SU-DHL-6 (cell line): Measurements from ENCODE around the gene TOR2A.

ENCODE experiments used
- H2AFZ ChIP-seq: fragments of 200-600 bp; sonication (generic); 2 replicates; pipeline ENCODE4 v1.6.1; 2014; ENCODE audit warnings: low read depth, mild to moderate bottlenecking, moderate library complexity, mixed read lengths, antibody characterized with exemption, low read length; ENCODE audit not compliant: severe bottlenecking
- H3F3A ChIP-seq: fragments of 200-600 bp; shearing (Covaris generic); 2 replicates; pipeline ENCODE4 v1.6.0; 2016; ENCODE audit warnings: antibody characterized with exemption, mild to moderate bottlenecking; ENCODE audit not compliant: insufficient read depth
- H3K27ac ChIP-seq: fragments of 200-600 bp; sonication (generic); 2 replicates; pipeline ENCODE4 v1.5.1; 2016; ENCODE audit warnings: low read depth, mild to moderate bottlenecking, low read length, moderate library complexity, mixed read lengths
- H3K27me3 ChIP-seq: fragments of 200-600 bp; sonication (generic), shearing (Covaris generic); 2 replicates; pipeline ENCODE4 v1.6.0; 2014; ENCODE audit warnings: mild to moderate bottlenecking, low read length
- H3K36me3 ChIP-seq: fragments of 200-600 bp; sonication (generic); 2 replicates; pipeline ENCODE4 v1.6.1; 2014; ENCODE audit warnings: mild to moderate bottlenecking, low read length, mixed read lengths
- H3K4me2 ChIP-seq: fragments of 300-600, 200-600 bp; shearing (Covaris generic), sonication (generic); 2 replicates; pipeline ENCODE4 v1.6.0; 2014; ENCODE audit warnings: low read length, low read depth, mild to moderate bottlenecking; ENCODE audit not compliant: poor library complexity, severe bottlenecking
- H3K4me3 ChIP-seq: fragments of 200-600 bp; sonication (generic); 2 replicates; pipeline ENCODE4 v1.5.1; 2014; ENCODE audit warnings: antibody characterized with exemption, low read length, mild to moderate bottlenecking, mixed read lengths; ENCODE audit not compliant: insufficient read depth, poor library complexity, severe bottlenecking
- H3K79me2 ChIP-seq: fragments of 200-600 bp; sonication (generic); 2 replicates; pipeline ENCODE4 v1.6.1; 2014; ENCODE audit warnings: mild to moderate bottlenecking, low read length, moderate library complexity; ENCODE audit not compliant: insufficient read depth
- H3K9ac ChIP-seq: fragments of 200-600 bp; sonication (generic); 2 replicates; pipeline ENCODE4 v1.7.0; 2014; ENCODE audit warnings: mild to moderate bottlenecking, low read length
- H3K9me2 ChIP-seq: fragments of 200-600 bp; sonication (generic); replicated peaks from 2 replicates; pipeline ENCODE4 v1.6.1; 2014; ENCODE audit warnings: low read length; ENCODE audit not compliant: insufficient read depth
- H3K9me3 ChIP-seq: fragments of 200-600 bp; sonication (generic); 2 replicates; pipeline ENCODE4 v1.6.1; 2014; ENCODE audit warnings: low read length, mixed read lengths; ENCODE audit not compliant: insufficient read depth
- H4K20me1 ChIP-seq: fragments of 200-600 bp; sonication (generic); 2 replicates; pipeline ENCODE4 v1.6.1; 2014; ENCODE audit warnings: low read depth, mild to moderate bottlenecking, antibody characterized with exemption, low read length, moderate library complexity, mixed read lengths
- EZH2phosphoT487 ChIP-seq: fragments of 200-600 bp; sonication (generic), shearing (Covaris generic); conservative IDR thresholded peaks from 2 replicates; pipeline ENCODE4 v1.6.1; 2018; ENCODE audit warnings: mild to moderate bottlenecking, antibody characterized with exemption, low read length, moderate library complexity, mixed read lengths
- TF ChIP-seq, protein P1 (sequence below): fragments of 200-600 bp; sonication (generic); IDR thresholded peaks from one replicate; pipeline ENCODE4 v1.5.1; 2017; ENCODE audit warnings: antibody characterized with exemption, mild to moderate bottlenecking, low read length, moderate library complexity; ENCODE audit not compliant: insufficient read depth, poor library complexity, severe bottlenecking

Gene TOR2A

DNA sequence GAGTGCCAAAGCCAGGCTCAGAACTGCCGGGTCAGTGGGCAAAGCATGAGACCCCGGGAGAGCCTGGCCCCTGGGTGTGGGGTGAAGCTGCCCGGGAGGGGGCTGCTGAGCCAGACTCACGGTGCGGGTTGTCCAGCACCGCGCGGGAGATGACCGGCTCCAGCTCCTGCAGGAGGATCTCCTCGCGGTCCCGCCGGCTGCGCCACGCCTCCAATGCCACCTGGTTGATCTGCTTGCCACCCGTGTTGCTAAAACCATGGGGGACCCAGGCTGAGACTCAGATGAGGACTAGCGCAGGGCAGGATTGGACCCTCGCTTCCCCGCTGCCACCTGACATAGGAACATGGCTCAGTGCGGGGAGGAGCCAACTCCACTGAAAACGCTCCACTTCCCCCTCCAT is 2.6 kb downstream of the TOR2A start:
- Histone ChIP-seq H3K36me3 (no peaks in the 10 kb centered on the region), H3F3A (peaks cover 3% of the 10 kb centered on the region; the same call in 1 of the 2 replicates), H3K27ac (no peak overlapping the region), H3K9ac (no peak overlapping the region), H3K4me3 (no peak overlapping the region), H3K9me3 (no peaks in the 10 kb centered on the region), H3K4me2 (no peak overlapping the region), H3K27me3 (no peaks in the 10 kb centered on the region), H3K9me2 (no peaks in the 10 kb centered on the region), H2AFZ (no peak overlapping the region), H3K79me2 (no peaks in the 10 kb centered on the region), H4K20me1 (no peaks in the 10 kb centered on the region)
- TF ChIP-seq, protein P1, sequence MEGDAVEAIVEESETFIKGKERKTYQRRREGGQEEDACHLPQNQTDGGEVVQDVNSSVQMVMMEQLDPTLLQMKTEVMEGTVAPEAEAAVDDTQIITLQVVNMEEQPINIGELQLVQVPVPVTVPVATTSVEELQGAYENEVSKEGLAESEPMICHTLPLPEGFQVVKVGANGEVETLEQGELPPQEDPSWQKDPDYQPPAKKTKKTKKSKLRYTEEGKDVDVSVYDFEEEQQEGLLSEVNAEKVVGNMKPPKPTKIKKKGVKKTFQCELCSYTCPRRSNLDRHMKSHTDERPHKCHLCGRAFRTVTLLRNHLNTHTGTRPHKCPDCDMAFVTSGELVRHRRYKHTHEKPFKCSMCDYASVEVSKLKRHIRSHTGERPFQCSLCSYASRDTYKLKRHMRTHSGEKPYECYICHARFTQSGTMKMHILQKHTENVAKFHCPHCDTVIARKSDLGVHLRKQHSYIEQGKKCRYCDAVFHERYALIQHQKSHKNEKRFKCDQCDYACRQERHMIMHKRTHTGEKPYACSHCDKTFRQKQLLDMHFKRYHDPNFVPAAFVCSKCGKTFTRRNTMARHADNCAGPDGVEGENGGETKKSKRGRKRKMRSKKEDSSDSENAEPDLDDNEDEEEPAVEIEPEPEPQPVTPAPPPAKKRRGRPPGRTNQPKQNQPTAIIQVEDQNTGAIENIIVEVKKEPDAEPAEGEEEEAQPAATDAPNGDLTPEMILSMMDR: no peak
- TF ChIP-seq EZH2phosphoT487: no peak

DNA sequence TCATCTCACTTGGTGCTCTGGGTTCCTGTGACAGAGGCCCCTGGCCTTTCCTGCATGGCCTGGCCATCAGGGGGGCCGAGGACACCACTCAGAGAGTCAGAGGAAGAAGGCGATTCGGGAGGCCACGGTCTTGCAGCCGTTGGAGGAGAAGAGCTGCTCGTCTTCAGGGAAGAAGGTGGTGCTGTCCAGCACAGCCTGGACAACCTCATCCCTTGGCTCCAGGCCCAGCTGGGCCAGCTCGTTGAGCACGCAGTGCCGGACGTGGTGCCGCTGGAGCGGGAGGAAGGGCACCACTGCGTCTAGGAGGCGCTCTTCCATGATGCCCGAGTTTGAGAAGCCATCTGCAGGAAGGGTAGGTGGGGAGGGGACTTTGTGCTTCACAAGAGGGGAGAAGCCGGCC is 3.2 kb downstream of the TOR2A start:
- H2AFZ ChIP-seq: no peak overlapping the region
- H3K27me3 ChIP-seq: no peaks in the 10 kb centered on the region
- H3K9me2 ChIP-seq: no peaks in the 10 kb centered on the region
- H3K79me2 ChIP-seq: no peaks in the 10 kb centered on the region
- peaks cover 3% of the 10 kb centered on the region; the same call in 1 of the 2 replicates for H3F3A ChIP-seq
- H3K4me2 ChIP-seq: no peak overlapping the region
- no peak overlapping the region for H3K9ac ChIP-seq
- TF ChIP-seq, protein P1: no peak
- TF ChIP-seq EZH2phosphoT487: no peak
- H3K4me3 ChIP-seq: no peak overlapping the region
- H4K20me1 ChIP-seq: no peaks in the 10 kb centered on the region
- no peaks in the 10 kb centered on the region for H3K9me3 ChIP-seq
- no peaks in the 10 kb centered on the region for H3K36me3 ChIP-seq
- H3K27ac ChIP-seq: no peak overlapping the region

DNA sequence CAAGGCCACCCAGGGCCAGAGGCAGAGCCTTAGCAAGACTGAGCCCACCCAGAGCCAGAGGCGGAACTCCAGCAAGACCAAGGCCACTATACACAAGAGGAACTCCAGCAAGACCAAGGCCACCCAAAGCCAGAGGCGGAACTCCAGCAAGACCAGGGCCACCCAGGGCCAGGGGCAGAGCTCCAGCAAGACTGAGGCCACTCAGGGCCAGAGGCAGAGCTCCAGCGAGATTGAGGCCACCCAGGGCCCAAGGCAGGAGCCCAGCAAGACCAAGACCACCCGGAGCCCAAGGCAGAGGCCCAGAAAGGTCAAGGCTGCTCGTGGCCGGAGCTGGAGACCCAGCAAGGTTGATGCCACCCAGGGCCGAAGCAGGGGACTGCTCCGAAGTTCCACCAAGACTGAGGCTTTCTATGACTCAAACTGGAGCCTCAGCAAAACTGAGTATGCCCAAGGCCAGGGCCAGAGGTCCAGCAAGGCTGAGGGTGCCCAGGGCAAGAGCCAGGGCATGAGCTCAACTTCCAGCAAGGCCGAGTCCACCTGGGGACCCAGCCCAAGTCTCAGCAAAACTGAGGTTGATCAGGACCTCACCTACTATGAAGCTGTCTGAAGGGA is 4.2 kb downstream of the TOR2A start:
- Histone ChIP-seq H4K20me1 (no peaks in the 10 kb centered on the region), H3K27me3 (no peaks in the 10 kb centered on the region), H3K36me3 (no peaks in the 10 kb centered on the region), H3K4me2 (no peak overlapping the region), H3F3A (peaks cover 3% of the 10 kb centered on the region; the same call in 1 of the 2 replicates), H2AFZ (no peak overlapping the region), H3K27ac (no peak overlapping the region), H3K9me3 (no peaks in the 10 kb centered on the region), H3K9me2 (no peaks in the 10 kb centered on the region), H3K79me2 (no peaks in the 10 kb centered on the region), H3K9ac (no peak overlapping the region), H3K4me3 (no peak overlapping the region)
- TF ChIP-seq, protein P1: no peak
- no peak for TF ChIP-seq EZH2phosphoT487
